ENCODE results near the gene ALDH1L2. TPM values are rescaled to one million over a fixed set of nuclear protein-coding genes. Genes with fewer than 3 reads are reported as not detected.
"Not testable (repeated sequence)": the region's sequence is repeated elsewhere in the genome, so short reads cannot be mapped to it uniquely, and the experiment has no call there.

Gene ALDH1L2
- 1 to 10 TPM in 2 of 4 donors, under 1 TPM in 2; 0.72 to 1.5 (median 1.2) TPM for polyA plus RNA-seq (ENCODE audit: insufficient read length in 4 of 4)

- DNase-seq (ENCODE audit: low read depth in 4 of 4, low spot score in 2 of 4), result peak in 1 of 4 donors; percentile 13
Observed at GRCh38 chr12:105084251-105085250, at the start of gene ALDH1L2. ALDH1L2 (minus strand) TSS chr12:105084458; CDS start chr12:105084436, 22 bp downstream.

DNA sequence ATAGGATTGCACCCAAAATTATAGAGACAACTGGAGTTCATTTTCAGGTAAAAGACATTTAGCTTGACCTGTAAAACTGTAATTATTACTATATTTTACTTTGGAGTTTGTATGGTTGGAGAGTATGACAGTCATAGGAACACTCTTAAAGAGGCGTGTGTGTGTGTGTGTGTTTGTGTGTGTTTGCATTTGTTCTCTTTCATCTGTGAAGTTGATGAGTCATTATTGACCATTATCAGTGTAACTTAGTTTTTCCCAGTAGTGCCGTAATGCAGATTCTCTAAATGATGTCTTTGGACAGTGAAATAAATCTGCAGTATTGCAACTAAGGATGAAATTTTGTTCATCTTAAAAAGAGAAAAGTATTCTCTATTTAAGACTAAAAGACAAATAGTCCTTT lies 36.3 kb upstream of the ALDH1L2 start:
- no peak for DNase-seq (ENCODE audit: low read depth in 4 of 4, low spot score in 2 of 4)

- DNase-seq (ENCODE audit: low read depth in 4 of 4, low spot score in 2 of 4), result no peak
Observed at GRCh38 chr12:105116969-105117368, 32.7 kb upstream of the ALDH1L2 start.

GRCh38 chr12:105113094-105113493 lies 28.8 kb upstream of the ALDH1L2 start:
- DNase-seq (ENCODE audit: low read depth in 4 of 4, low spot score in 2 of 4), result no peak

- DNase-seq (ENCODE audit: low read depth in 4 of 4, low spot score in 2 of 4), result no peak
Observed at GRCh38 chr12:105110851-105111250, 26.6 kb upstream of the ALDH1L2 start.

- no peak for DNase-seq (ENCODE audit: low read depth in 4 of 4, low spot score in 2 of 4)
Observed at GRCh38 chr12:105109465-105110212, 25.4 kb upstream of the ALDH1L2 start.

GRCh38 chr12:105107494-105108371 lies 23.5 kb upstream of the ALDH1L2 start, which contains the start of gene WASHC4:
WASHC4 (plus strand) TSS chr12:105107731; CDS start chr12:105107801, 70 bp downstream.
- peak; percentile 73 to 91 (median 83) for DNase-seq (ENCODE audit: low read depth in 4 of 4, low spot score in 2 of 4)

DNA sequence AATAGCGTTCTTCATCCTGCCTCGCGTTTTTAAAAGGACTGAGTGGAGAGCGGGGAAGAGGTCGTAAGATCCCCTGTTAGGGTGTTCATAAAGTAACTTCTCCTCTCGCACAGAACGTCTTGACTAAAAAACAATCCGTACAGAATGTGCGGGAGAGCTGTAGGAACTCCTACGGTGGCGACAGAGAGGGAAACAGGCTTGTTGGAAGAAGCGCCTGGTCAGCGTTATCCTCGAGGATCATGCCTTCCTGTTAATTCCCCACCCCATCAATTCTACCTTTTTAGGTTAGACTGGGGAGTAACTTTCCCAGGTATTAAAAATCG lies 22.9 kb upstream of the ALDH1L2 start:
- peak in 2 of 4 donors; percentile 56 to 81 for DNase-seq (ENCODE audit: low read depth in 4 of 4, low spot score in 2 of 4)

GRCh38 chr12:105106621-105107020 lies 22.4 kb upstream of the ALDH1L2 start:
- no peak for DNase-seq (ENCODE audit: low read depth in 4 of 4, low spot score in 2 of 4)

DNA sequence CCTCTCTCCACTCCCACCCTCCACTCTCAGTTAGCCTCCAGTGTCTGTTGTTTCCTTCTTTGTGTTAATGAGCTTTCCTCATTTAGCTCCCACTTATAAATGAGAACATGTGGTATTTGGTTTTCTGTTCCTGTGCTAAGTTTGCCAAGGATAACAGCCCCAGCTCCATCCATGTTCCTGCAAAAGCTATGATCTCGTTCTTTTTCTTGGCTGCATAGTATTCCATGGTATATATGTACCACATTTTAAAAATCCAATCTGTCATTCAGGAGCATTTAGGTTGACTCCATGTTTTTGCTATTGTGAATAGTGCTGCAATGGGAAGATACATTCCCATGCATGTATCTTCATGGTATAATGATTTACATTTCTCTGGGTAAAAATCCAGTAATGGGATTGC lies 20.5 kb upstream of the ALDH1L2 start:
- no peak for DNase-seq (ENCODE audit: low read depth in 4 of 4, low spot score in 2 of 4)

DNA sequence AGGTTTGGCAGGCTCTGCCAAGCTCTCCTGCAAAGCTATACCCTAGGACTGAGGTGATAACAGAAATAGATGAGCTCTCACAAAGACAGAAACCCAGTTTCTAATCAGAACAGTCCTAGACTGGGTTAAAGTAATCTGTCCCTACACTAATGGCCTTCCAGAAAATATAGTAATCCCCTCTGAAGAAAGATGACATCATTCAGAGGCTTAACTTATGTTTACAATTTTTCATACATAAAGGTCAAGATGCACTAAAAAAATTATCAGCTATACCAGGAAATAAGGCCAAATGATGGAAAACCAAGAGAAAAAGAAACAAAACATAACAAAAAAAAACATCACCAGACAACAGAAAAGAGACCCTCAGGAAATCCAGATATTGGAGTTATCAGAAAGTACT lies 18.4 kb upstream of the ALDH1L2 start:
- DNase-seq (ENCODE audit: low read depth in 4 of 4, low spot score in 2 of 4), result no peak

GRCh38 chr12:105100998-105101397 lies 16.7 kb upstream of the ALDH1L2 start:
- no peak for DNase-seq (ENCODE audit: low read depth in 4 of 4, low spot score in 2 of 4)

GRCh38 chr12:105100207-105100985 lies 16.1 kb upstream of the ALDH1L2 start:
- no peak for DNase-seq (ENCODE audit: low read depth in 4 of 4, low spot score in 2 of 4)

DNA sequence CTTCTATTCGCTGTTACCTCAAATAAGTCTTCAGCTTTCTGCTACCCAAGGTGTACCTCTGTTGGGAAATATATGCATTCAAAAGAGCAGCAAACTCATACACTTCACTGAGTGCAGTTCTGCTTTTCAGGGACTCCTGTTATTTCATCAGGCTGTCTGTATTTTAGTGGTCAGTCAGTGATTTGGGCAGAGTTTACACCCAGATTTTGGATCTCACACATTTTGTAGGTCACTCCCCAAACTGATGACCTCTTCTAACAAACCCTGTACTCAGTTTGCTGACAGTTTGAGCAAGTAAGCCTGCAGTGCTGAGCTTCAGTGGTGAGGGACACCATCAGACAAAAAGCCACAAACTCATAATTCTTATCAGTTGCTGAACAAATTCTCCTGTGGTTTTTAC lies 15.1 kb upstream of the ALDH1L2 start:
- no peak for DNase-seq (ENCODE audit: low read depth in 4 of 4, low spot score in 2 of 4)

DNA sequence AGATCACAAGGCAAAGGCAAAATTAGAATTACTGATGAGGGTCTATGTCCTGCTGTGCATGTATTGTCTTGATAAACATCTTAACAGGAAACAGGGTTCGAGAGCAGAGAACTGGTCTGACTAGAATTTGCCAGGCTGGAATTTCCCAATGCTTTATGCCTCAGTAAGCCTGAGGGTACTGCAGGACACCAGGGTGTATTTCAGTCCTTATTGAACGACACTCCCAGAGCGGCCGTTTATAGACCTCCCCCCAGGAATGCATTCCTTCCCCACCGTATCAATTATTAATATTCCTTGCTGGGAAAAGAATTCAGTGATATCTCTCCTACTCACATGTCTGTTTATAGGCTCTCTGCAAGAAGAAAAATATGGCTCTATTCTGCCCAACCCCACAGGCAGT lies 11.1 kb upstream of the ALDH1L2 start:
- DNase-seq (ENCODE audit: low read depth in 4 of 4, low spot score in 2 of 4), result not testable (repeated sequence)

- DNase-seq (ENCODE audit: low read depth in 4 of 4, low spot score in 2 of 4), result no peak
Observed at GRCh38 chr12:105092336-105092735, 8.1 kb upstream of the ALDH1L2 start.

- DNase-seq (ENCODE audit: low read depth in 4 of 4, low spot score in 2 of 4), result no peak
Observed at GRCh38 chr12:105091476-105092206, 7.4 kb upstream of the ALDH1L2 start.

GRCh38 chr12:105090361-105090760 lies 6.1 kb upstream of the ALDH1L2 start:
- DNase-seq (ENCODE audit: low read depth in 4 of 4, low spot score in 2 of 4), result no peak

- no peak for DNase-seq (ENCODE audit: low read depth in 4 of 4, low spot score in 2 of 4)
Observed at GRCh38 chr12:105089817-105090216, 5.6 kb upstream of the ALDH1L2 start.
